GM18861 (cell line): Measurements from ENCODE around the gene ELL.

Experiments used
- ATAC-seq: cut with Tn5 transposase; IDR thresholded peaks from one replicate; pipeline ENCODE4 v1.9.1; 2021; ENCODE audit not compliant: unreplicated experiment

Gene ELL

DNA sequence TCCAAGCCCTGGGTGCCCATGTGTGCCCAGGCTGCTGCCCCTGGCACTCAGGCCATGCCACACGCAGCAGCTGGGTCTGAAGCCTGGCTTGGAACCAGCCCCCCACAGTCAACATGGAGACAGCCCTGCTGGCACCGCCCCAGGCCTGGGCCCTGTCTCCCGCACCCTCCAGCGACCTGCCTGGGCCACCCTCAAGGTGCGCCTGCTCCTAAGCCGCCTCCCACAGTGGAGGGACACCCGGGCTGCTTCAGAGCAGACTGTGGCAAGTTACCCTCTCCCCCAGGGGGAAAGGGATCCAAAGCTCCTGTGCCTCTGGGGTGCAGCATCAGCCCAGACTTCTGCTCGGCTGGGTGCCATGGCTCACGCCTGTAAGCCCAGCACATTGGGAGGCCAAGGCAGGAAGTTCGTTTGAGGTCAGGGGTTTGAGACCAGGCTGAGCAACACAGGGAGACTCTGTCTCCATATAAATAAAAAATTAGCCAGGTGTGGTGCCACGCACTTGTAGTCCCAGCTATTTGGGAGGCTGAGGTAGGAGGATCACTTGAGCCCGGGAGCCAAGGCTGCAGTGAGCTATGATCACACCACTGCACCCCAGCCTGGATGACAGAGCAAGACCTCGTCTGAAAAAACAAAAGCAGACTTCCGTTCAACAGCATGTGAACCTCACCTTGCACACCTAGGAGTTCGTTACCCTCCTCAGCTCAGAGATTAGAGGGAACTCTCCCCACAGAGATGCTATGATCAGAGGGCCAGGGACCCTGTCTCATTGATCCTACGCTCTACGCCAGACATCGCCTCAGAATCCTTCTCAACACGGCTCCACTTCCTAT, 15.6 kb downstream of the ELL start:
- ATAC-seq, result no peak

DNA sequence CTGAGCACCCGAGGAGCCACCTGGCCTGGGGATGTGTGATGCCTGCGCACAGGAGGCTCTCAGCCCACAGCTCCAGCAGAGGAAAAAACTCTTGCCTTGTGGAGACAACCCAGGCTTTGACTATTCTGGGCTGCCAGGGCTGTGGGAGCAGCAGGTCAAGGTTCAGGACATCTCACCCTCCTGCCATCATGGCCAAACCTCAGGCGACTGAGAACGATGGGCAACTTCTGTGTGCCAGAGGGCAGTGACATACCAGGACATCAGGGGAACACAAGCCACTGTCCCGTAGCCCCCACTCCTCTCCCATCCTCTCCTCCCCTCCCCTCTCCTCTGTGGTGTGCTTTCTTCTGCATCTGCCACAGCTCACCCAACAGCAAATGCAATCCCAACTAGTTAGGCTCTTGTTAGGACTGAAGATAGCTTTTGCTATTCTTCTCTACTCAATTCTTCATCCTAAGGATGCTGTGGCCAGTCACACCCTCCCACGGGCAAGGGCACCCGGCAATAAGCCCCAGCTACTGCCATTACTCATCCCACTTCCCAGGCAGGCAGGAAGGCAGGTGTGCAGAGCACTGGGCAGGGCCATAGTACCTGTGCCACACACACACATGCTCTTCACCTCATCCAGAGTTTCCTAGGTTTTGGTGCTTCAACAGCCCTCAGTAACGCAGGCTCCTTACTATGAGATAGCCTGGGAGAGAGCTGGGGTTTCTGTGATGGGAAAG, 16.8 kb downstream of the ELL start:
- ATAC-seq, result no peak

- ATAC-seq, result peak; percentile 64
Measured at GRCh38 chr19:18503971-18504885, 17.6 kb downstream of the ELL start.

- ATAC-seq, result no peak
Measured at GRCh38 chr19:18503337-18503970, 18.4 kb downstream of the ELL start.

GRCh38 chr19:18502638-18503294, 19.1 kb downstream of the ELL start:
- no peak for ATAC-seq

- ATAC-seq, result no peak
Measured at GRCh38 chr19:18502246-18502637, 19.6 kb downstream of the ELL start.

- no peak for ATAC-seq
Measured at GRCh38 chr19:18501832-18502231, 20.0 kb downstream of the ELL start.

DNA sequence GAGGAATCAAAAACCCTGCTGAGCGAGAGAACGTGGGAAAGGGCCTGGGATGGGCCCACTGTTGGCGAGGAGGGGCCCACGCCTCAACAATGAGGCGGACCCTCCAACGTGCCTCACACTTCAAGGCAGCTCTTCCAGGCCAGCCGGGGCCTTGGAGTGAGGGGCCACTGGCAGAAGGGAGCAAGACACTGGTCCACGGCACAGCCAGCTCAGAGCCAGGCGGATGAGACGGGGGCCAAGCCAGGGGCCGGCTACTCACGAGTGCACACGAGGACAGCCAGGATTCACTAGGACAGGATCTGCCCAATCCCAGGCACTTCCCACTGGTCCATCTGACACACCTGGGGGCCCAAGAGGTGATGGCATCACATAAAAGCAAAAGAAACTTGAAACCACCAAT, 20.5 kb downstream of the ELL start:
- no peak for ATAC-seq

DNA sequence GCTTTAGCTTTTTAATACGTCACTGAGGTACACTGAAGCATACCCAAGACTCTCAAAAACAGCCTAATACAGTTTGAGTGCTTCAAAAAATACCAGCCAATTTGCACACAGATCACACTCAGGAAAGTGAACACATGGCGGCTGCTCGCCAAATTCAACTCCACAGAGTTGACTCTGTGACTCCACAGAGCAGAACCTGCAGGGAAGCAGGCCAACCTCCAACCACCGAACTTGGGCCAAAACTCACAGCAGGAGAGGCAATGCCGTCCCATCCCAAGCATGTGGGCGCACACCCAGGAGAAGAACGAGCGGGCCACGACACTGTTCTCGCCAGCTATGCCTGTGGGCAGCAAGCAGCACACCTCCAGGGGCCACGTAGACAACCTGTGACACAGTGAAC, 21.1 kb downstream of the ELL start:
- ATAC-seq, result no peak

DNA sequence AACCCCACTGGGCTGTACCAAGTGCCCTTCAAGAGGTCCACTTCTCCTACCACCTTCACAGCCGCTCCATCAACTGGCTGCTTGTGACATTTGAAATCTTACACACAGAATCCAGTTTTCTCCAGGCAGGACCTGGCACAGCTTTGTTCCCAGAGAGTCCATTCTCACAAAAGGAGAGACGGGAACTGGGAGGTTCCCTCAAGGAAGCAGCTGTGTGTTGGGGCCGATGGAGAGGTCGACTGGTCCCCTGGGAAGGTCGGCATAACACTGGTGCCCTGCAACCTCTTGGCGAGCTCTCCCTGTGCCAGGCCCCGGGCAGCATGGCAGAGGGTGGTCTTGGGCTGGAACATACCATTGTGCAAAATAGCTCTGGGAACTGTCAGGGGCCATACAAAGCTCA, 21.5 kb downstream of the ELL start:
- no peak for ATAC-seq

DNA sequence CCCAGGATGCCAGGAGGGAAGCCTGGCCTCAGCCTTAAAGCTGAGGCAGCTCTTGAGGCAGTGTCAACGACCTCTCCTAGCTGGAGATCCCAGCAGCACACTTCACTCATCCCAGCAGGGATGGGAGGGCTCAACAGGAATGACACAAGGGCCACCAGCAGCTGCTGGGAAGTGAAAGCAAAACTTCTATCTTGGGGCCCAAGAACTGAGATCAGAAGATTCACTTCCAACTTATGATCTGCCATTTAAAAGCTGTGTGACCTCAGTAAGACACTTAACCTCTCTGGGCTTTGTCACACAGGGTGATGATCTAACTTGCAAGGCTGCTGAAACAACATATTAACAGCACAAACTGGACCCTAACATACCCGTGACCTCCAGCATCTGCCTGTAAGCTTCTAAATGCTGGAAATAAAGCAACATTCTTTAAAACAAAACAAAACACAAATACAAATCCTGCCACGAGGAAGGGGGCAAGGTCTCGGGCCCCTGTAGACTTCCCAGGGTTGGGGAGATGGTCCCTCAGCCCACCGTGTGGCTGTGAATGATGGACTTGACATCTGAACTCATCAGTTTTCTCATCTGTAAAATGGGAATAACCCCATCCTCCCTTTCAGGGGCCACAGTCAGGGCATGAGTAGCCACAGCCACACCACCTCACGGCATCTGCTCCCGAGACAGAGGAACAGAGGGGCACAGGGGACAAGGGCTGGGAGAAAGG, 22.7 kb downstream of the ELL start:
- no peak for ATAC-seq

- no peak for ATAC-seq
Measured at GRCh38 chr19:18496980-18497256, 25.0 kb downstream of the ELL start.

- ATAC-seq, result no peak
Measured at GRCh38 chr19:18496167-18496979, 25.5 kb downstream of the ELL start.

GRCh38 chr19:18495204-18495911, 26.5 kb downstream of the ELL start:
- no peak for ATAC-seq

DNA sequence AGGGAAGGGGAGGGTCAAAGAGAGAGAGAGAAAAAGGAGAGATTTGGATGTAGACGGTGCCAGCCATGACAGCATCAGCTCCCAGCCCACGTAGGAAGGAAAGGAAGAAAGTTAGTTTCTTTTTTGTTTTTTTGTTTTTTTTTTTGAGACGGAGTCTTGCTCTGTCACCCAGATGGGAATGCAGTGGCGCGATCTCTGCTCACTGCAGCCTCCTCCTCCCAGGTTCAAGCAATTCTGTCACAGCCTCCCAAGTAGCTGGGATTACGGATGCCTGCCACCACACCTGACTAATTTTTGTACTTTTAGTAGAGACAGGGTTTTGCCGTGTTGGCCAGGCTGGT, 27.6 kb downstream of the ELL start:
- no peak for ATAC-seq

- no peak for ATAC-seq
Measured at GRCh38 chr19:18493440-18494266, 28.2 kb downstream of the ELL start.

DNA sequence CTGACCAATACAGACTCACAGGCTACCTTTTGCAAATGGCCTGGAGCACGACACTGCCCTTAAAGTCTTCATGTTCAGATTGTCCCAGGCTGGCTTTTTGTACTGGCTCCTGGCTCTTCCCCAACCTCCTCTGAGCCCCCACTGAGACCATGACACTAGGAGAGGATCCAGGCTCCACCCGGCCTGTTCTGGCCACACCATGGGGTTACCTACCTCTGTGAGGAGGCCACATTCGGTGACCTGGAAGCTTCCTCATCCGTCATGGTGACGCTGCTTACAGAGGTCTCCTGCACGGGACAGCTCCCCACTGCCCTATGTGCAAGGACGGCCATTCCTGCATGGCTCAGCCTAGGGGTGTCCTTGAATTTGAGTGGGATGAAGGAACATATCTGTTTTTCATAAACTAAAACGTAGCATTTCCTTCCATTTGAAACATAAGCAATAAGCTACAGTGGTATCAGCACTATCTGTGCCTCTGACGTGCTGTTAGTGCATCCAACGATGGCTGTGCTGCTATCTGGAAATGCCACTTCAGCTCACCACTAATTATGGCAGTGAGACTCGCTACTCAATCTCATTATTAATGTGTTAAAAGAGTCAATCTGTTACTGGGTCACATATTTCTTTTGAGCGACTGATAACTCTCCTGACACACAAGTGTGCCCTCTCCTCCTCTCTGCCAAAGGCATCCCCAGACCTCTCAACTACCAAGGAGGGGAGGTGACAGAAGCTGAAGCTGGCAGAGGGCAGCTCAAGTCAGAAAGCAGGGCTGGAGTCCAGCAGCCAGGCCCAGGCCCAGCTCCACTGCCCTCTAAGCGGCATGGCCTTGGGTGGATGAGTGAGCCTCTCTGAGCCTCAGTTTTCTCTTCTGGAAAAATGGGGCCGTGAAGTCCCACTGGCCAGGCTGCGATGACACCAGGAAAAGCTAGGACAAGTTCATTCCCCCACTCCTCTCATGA, 29.6 kb downstream of the ELL start:
- no peak for ATAC-seq
